ENCODE results near the gene SHISA8.

SHISA8 gene

DNA sequence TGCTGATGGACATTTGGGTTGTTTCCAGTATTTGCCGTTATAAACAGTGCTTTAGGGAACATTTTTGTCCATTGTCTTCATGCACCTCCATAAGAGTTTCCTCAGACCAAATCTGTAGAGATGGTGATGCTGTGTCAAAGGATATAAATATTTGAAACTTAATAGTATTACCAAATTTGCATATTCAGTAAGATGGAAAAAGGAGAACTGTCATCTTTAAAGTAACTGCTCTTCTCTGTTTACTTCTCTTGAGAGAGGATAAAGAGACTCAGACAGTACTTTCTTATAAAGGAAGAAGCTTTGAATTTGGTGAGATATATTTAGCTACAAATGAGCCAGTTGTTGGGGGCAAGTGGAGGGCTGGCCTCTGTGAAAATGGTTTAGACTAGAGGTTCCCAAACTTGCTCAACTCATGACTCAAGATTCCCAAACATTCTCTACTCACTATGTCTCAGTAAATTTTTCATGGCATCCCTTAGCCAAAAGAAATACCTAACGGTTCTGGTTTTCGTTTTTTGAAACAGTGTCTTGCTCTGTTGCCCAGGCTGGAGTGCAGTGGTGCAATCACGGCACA is 26.2 kb downstream of the SHISA8 start (continued):
- TF ChIP-seq, protein P1, sequence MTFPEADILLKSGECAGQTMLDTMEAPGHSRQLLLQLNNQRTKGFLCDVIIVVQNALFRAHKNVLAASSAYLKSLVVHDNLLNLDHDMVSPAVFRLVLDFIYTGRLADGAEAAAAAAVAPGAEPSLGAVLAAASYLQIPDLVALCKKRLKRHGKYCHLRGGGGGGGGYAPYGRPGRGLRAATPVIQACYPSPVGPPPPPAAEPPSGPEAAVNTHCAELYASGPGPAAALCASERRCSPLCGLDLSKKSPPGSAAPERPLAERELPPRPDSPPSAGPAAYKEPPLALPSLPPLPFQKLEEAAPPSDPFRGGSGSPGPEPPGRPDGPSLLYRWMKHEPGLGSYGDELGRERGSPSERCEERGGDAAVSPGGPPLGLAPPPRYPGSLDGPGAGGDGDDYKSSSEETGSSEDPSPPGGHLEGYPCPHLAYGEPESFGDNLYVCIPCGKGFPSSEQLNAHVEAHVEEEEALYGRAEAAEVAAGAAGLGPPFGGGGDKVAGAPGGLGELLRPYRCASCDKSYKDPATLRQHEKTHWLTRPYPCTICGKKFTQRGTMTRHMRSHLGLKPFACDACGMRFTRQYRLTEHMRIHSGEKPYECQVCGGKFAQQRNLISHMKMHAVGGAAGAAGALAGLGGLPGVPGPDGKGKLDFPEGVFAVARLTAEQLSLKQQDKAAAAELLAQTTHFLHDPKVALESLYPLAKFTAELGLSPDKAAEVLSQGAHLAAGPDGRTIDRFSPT (tag by site-specific recombination; IDR thresholded peaks at IDR 0.05), result no peak
- TF ChIP-seq SCRT2 (tag by site-specific recombination; IDR thresholded peaks at IDR 0.05) (no peak), ZNF843 (tag by site-specific recombination; IDR thresholded peaks at IDR 0.05) (no peak)

DNA sequence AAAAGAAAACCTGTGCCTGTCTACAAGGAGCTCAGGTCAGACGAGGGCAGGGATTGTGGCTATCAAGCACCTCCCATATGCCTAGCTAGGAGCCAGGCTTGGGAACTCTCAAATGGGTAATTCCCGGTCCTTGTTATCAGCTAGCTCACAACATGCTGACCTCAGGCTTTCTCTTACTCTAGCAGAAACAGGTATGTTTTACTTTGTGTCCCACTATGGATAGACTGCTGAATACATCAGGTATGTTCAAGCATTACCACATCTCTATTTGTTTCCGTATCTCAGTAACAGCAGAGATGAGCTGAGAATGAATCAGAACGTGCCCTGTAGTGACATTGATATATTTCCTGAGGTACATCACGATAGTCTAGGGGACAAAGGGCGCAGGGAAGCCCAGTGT is 29.4 kb downstream of the SHISA8 start:
- ChIA-PET CTCF (interaction anchor here (1.7 kb wide), 1 partner anchor 188 kb away, joined by 7 read pairs; no protein-coding TSS in a partner anchor), POLR2A (interaction anchor here (0.9 kb wide), 1 partner anchor 61 kb away, joined by 3 read pairs; the partner anchor contains the start of gene CENPM)
- no peak for TF ChIP-seq ZNF114 (tag by site-specific recombination; IDR thresholded peaks at IDR 0.05)
- no peak for TF ChIP-seq SCRT1 (tag by site-specific recombination; IDR thresholded peaks at IDR 0.05; ENCODE audit: borderline replicate concordance)
- no peak for TF ChIP-seq ZNF24 (tag by site-specific recombination; IDR thresholded peaks at IDR 0.05)
- TF ChIP-seq ZNF311 (tag by site-specific recombination; IDR thresholded peaks at IDR 0.05; ENCODE audit: borderline replicate concordance), result no peak
- no peak for TF ChIP-seq KLF7 (tag by site-specific recombination; IDR thresholded peaks at IDR 0.05; ENCODE audit: borderline replicate concordance)
- TF ChIP-seq HOXD13 (CRISPR knock-in tag; IDR thresholded peaks at IDR 0.05; ENCODE audit: borderline replicate concordance), result no peak
- TF ChIP-seq ZNF133 (tag by site-specific recombination; IDR thresholded peaks at IDR 0.05), result no peak
- no peak for TF ChIP-seq WT1 (tag by site-specific recombination; IDR thresholded peaks at IDR 0.05)
- TF ChIP-seq BCL11B (tag by site-specific recombination; IDR thresholded peaks at IDR 0.05; ENCODE audit: low read depth), result no peak
- TF ChIP-seq ZNF654 (tag by site-specific recombination; IDR thresholded peaks at IDR 0.05; ENCODE audit: low read depth), result no peak
- TF ChIP-seq ZBTB8A (tag by site-specific recombination; IDR thresholded peaks at IDR 0.05), result no peak
- no peak for TF ChIP-seq ZNF621 (tag by site-specific recombination; IDR thresholded peaks at IDR 0.05)
- no peak for TF ChIP-seq ZNF521 (tag by site-specific recombination; IDR thresholded peaks at IDR 0.05)
- TF ChIP-seq, protein P2, sequence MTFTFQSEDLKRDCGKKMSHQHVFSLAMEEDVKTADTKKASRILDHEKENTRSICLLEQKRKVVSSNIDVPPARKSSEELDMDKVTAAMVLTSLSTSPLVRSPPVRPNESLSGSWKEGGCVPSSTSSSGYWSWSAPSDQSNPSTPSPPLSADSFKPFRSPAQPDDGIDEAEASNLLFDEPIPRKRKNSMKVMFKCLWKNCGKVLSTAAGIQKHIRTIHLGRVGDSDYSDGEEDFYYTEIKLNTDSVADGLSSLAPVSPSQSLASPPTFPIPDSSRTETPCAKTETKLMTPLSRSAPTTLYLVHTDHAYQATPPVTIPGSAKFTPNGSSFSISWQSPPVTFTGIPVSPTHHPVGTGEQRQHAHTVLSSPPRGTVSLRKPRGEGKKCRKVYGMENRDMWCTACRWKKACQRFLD (tag by site-specific recombination; IDR thresholded peaks at IDR 0.05), result no peak
- TF ChIP-seq ZNF571 (tag by site-specific recombination; IDR thresholded peaks at IDR 0.05), result no peak

DNA sequence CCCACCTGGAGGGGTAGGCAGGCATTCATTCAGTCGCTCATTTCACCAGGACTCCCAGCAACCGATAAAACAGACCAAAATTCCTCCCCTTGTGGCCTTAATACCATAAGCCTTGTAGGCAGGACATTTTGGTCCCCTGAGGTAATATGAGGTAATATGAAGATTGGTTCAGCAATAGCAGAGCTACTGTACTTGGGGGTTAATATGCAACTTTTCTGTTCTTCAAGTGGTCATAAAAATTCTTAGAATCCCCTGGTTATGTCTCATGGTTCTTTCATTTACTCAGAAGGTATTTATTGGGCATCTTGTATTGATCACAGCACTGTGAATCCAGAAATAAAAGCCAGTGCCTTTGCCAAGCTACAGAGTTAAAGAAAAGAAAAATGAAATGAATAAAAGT is 29.8 kb downstream of the SHISA8 start:
- H3K36me3 ChIP-seq (ENCODE audit: control insufficient read depth in 2 of 2, insufficient read depth in 1 of 2, low read length in 2 of 2), result peaks cover 57 to 91% of the 10 kb centered on the region in 2 experiments
- H3K27ac ChIP-seq (ENCODE audit: extremely low read depth, low read depth, low read length), result no peak overlapping the region
- TF ChIP-seq MZF1 (tag by site-specific recombination; IDR thresholded peaks at IDR 0.05; ENCODE audit: borderline replicate concordance), result no peak
- TF ChIP-seq ZNF423 (tag by site-specific recombination; IDR thresholded peaks at IDR 0.05), result no peak
- no peak for TF ChIP-seq ZNF366 (tag by site-specific recombination; conservative IDR thresholded peaks at IDR 0.05)
- no peak for TF ChIP-seq ZNF354C (tag by site-specific recombination; IDR thresholded peaks at IDR 0.05; ENCODE audit: borderline replicate concordance, low read depth)
- no peak for TF ChIP-seq ZSCAN30 (tag by site-specific recombination; IDR thresholded peaks at IDR 0.05)
- TF ChIP-seq, protein P2 (tag by site-specific recombination; IDR thresholded peaks at IDR 0.05), result no peak
- no peak for TF ChIP-seq ZEB2 (tag by site-specific recombination; IDR thresholded peaks at IDR 0.05)
- TF ChIP-seq ZNF600 (tag by site-specific recombination; IDR thresholded peaks at IDR 0.05), result no peak
- no peak for TF ChIP-seq KLF7 (tag by site-specific recombination; IDR thresholded peaks at IDR 0.05; ENCODE audit: borderline replicate concordance)
- TF ChIP-seq, protein P3, sequence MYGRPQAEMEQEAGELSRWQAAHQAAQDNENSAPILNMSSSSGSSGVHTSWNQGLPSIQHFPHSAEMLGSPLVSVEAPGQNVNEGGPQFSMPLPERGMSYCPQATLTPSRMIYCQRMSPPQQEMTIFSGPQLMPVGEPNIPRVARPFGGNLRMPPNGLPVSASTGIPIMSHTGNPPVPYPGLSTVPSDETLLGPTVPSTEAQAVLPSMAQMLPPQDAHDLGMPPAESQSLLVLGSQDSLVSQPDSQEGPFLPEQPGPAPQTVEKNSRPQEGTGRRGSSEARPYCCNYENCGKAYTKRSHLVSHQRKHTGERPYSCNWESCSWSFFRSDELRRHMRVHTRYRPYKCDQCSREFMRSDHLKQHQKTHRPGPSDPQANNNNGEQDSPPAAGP (tag by site-specific recombination; IDR thresholded peaks at IDR 0.05), result no peak
- ChIA-PET POLR2A (no interaction called here), CTCF (interaction anchor here (1.1 to 1.7 kb wide), 2 partner anchors 25 to 188 kb away, joined by 5 to 7 read pairs; no protein-coding TSS in a partner anchor)
- no peaks in the 10 kb centered on the region for H3K4me1 ChIP-seq (ENCODE audit: control insufficient read depth, insufficient read depth, low read length)
- no peak overlapping the region for H3K4me3 ChIP-seq (ENCODE audit: low read depth, low read length)
- no peaks in the 10 kb centered on the region for H3K9me3 ChIP-seq (ENCODE audit: control insufficient read depth, insufficient read depth, low read depth, low read length)

More for the DNA sequence above, 29.4 kb downstream of the SHISA8 start:
- no peaks in the 10 kb centered on the region for H3K4me1 ChIP-seq (ENCODE audit: control insufficient read depth, insufficient read depth, low read length)
- H3K27ac ChIP-seq (ENCODE audit: extremely low read depth, low read depth, low read length), result no peak overlapping the region
- H3K9me3 ChIP-seq (ENCODE audit: control insufficient read depth, insufficient read depth, low read depth, low read length), result no peaks in the 10 kb centered on the region
- H3K4me3 ChIP-seq (ENCODE audit: low read depth, low read length), result no peak overlapping the region
- peaks cover 57 to 92% of the 10 kb centered on the region in 2 experiments for H3K36me3 ChIP-seq (ENCODE audit: control insufficient read depth in 2 of 2, insufficient read depth in 1 of 2, low read length in 2 of 2)

All from HEK293 (cell line).